Peyer's patch (tissue), 4 donors: ENCODE data around the gene RGS17.

Experiments used
- CTCF ChIP-seq, 6 experiments: fragments of 450-650 bp in 4 of 6; fragments of 200-600 bp in 2 of 6; sonication (generic) in 1 of 6; IDR thresholded peaks; one replicate each; pipeline ENCODE4 v1.5.1; 2017 to 2019; ENCODE audit warnings: antibody characterized with exemption in 6 of 6, mild to moderate bottlenecking in 3 of 6, moderate library complexity in 1 of 6
- POLR2A ChIP-seq, 2 donors: fragments of 450-650 bp; IDR thresholded peaks; one replicate each; pipeline ENCODE4 v1.5.1; 2017; ENCODE audit warnings: antibody characterized with exemption in 2 of 2, mild to moderate bottlenecking in 2 of 2, moderate library complexity in 2 of 2

GRCh38 chr6:153143200-153143599, 12.1 kb upstream of the RGS17 start:
- no peak for TF ChIP-seq CTCF (IDR thresholded peaks at IDR 0.05)
- TF ChIP-seq POLR2A (IDR thresholded peaks at IDR 0.05), result no peak
